DND-41 (cell line): ENCODE results near the gene CDH10.

Experiments used
- CTCF ChIP-seq: IDR thresholded peaks from 2 replicates; pipeline ENCODE4 v1.5.1; 2012; ENCODE audit warnings: borderline replicate concordance, low read length, moderate library complexity, mild to moderate bottlenecking; ENCODE audit not compliant: poor library complexity, severe bottlenecking; ENCODE audit errors: extremely low read depth
- EZH2 ChIP-seq: IDR thresholded peaks from 3 replicates; pipeline ENCODE4 v1.6.1; 2012; ENCODE audit warnings: borderline replicate concordance, low read depth, mild to moderate bottlenecking, moderate library complexity, low read length, inconsistent platforms; ENCODE audit not compliant: severe bottlenecking

- no peak for TF ChIP-seq CTCF
- no peak for TF ChIP-seq EZH2
Observed at GRCh38 chr5:24668050-24668449, 23.3 kb upstream of the CDH10 start.
